CD4-positive, alpha-beta T cell (primary cell): ENCODE results near the gene CHPF2. TPM values are rescaled to one million over a fixed set of nuclear protein-coding genes. Genes with fewer than 3 reads are reported as not detected.
A peak's percentile ranks its signal among the peaks of the same experiment; 100 is the strongest.

Experiments used
- ATAC-seq: fragments of 200-7000 bp; cut with Tn5 transposase; one replicate; pipeline ENCODE4 v1.10.0; 2022; ENCODE audit warnings: mild to moderate bottlenecking; ENCODE audit not compliant: poor library complexity
- CTCF ChIA-PET: fragments of 350-600 bp; sonication (Branson Sonifier 250); formaldehyde crosslinking; loops from one replicate; lab custom pipeline; 2021; ENCODE audit warnings: antibody characterized with exemption, inconsistent platforms; lab: Charles Lee
- POLR2A ChIA-PET: fragments of 350-600 bp; sonication (Branson Sonifier 250); formaldehyde crosslinking; loops from one replicate; lab custom pipeline; 2021; ENCODE audit warnings: antibody characterized with exemption, inconsistent platforms; lab: Charles Lee
- DNase-seq, 14 experiments: peaks; one replicate each; pipeline ENCODE4 v3.0.0-alpha.2; 2013 to 2020; ENCODE audit warnings: mixed read lengths in 2 of 14
- H3K27ac ChIP-seq, 2 donors: one replicate each; pipeline versions ENCODE4 v1.5.1 to v1.7.0; 2013; ENCODE audit warnings: low read length in 2 of 2, low read depth in 1 of 2, mild to moderate bottlenecking in 1 of 2
- H3K27me3 ChIP-seq, 2 experiments: 1 replicate in 1 of 2; 2 replicates in 1 of 2; pipeline versions ENCODE4 v1.6.1 to v1.7.0; 2013; ENCODE audit warnings: low read length in 2 of 2, control low read depth in 1 of 2, mild to moderate bottlenecking in 1 of 2, moderate library complexity in 1 of 2; ENCODE audit not compliant: insufficient read depth in 2 of 2, control insufficient read depth in 1 of 2
- H3K36me3 ChIP-seq: one replicate; pipeline ENCODE4 v1.6.1; 2013; ENCODE audit warnings: low read length, control low read depth; ENCODE audit not compliant: insufficient read depth
- H3K4me1 ChIP-seq: one replicate; pipeline ENCODE4 v1.6.1; 2013; ENCODE audit warnings: low read length, control low read depth; ENCODE audit not compliant: insufficient read depth
- H3K4me3 ChIP-seq: one replicate; pipeline ENCODE4 v1.5.1; 2013; ENCODE audit warnings: mild to moderate bottlenecking, low read length, moderate library complexity
- H3K9me3 ChIP-seq, 2 experiments: 1 replicate in 1 of 2; 2 replicates in 1 of 2; pipeline versions ENCODE4 v1.6.1 to v1.7.0; 2013; ENCODE audit warnings: low read length in 2 of 2, mild to moderate bottlenecking in 2 of 2, control low read depth in 1 of 2, moderate library complexity in 1 of 2; ENCODE audit not compliant: control insufficient read depth in 1 of 2, insufficient read depth in 1 of 2
- H3K27ac Mint-ChIP-seq: one replicate; pipeline ENCODE4 v1.8.0; 2020; ENCODE audit warnings: mixed read lengths
- H3K27me3 Mint-ChIP-seq: one replicate; pipeline ENCODE4 v1.8.0; 2021; ENCODE audit warnings: mixed read lengths
- H3K36me3 Mint-ChIP-seq: one replicate; pipeline ENCODE4 v1.8.0; 2021; ENCODE audit warnings: low read depth, mixed read lengths
- H3K4me1 Mint-ChIP-seq: one replicate; pipeline ENCODE4 v1.8.0; 2021; ENCODE audit warnings: low read depth, mixed read lengths
- H3K4me3 Mint-ChIP-seq: one replicate; pipeline ENCODE4 v1.8.0; 2020; ENCODE audit warnings: mild to moderate bottlenecking, mixed read lengths
- H3K9me3 Mint-ChIP-seq: one replicate; pipeline ENCODE4 v1.8.0; 2020; ENCODE audit warnings: mixed read lengths
- intact Hi-C, 2 experiments: fragments of 100-400 bp; cut with DNase I in 1 of 2; cut with micrococcal nuclease in 1 of 2; formaldehyde crosslinking; loops; one replicate each; pipeline versions ENCODE4 v1.15.1 to v1.9.0; 2023 to 2025; cut with DNase I, micrococcal nuclease
- total RNA-seq, 174 experiments: library from RNA in 2 of 174; stranded (reverse) in 2 of 174; gene quantifications; one replicate each; pipeline ENCODE4 v1.2.3 and lab custom pipeline; 2021 to 2026
- TF ChIP-seq, protein P1 (sequence below): fragments of 200-600 bp; IDR thresholded peaks from one replicate; pipeline ENCODE4 v1.8.0; 2022; ENCODE audit warnings: antibody characterized with exemption, mild to moderate bottlenecking

The CHPF2 gene
- total RNA-seq, 2 experiments from 2014 or later, result 29.6 to 30.5 TPM

DNA sequence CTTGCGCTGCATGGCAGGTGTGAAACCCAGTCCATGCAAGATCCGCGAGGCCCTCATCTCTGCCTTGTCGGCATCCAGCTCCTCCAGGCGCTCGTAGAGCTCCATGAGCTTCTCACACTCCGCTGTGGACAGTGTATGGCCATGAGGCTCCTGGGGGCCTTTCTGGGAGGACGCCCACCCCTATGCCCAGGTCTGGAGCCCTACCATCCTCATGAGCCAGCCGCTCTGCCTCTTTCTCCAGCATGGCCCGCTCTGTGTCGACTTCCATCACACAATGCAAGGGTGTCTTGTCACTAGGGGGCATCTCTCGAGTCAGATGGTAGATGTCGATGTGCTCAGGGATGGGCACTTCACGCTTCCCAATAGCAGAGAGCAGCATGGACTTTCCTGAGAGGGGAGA lies 8.6 kb upstream of the CHPF2 start:
- ChIA-PET CTCF (interaction anchor here (0.7 to 1.4 kb wide), 2 partner anchors 17 to 21 kb away, joined by 4 to 5 read pairs; no protein-coding TSS in a partner anchor), POLR2A (interaction anchor here (0.9 to 1.1 kb wide), 2 partner anchors 8 to 9 kb away, joined by 3 to 4 read pairs; partner anchors contain the start of gene CHPF2)
- Histone ChIP-seq H3K4me1 (peaks cover 31% of the 10 kb centered on the region), H3K36me3 (peaks cover 62% of the 10 kb centered on the region), H3K9me3 (no peaks in the 10 kb centered on the region), H3K27me3 (no peaks in the 10 kb centered on the region), H3K4me3 (no peak overlapping the region), H3K27ac (no peak overlapping the region)
- DNase-seq (no peak), ATAC-seq (no peak)
- no peak overlapping the region for H3K27ac Mint-ChIP-seq
- no peak overlapping the region for H3K4me3 Mint-ChIP-seq
- intact Hi-C loops, result no loop called here
- H3K36me3 Mint-ChIP-seq, result peaks cover 77% of the 10 kb centered on the region
- peaks cover 29% of the 10 kb centered on the region for H3K4me1 Mint-ChIP-seq
- no peaks in the 10 kb centered on the region for H3K27me3 Mint-ChIP-seq
- no peaks in the 10 kb centered on the region for H3K9me3 Mint-ChIP-seq
- TF ChIP-seq, protein P1, sequence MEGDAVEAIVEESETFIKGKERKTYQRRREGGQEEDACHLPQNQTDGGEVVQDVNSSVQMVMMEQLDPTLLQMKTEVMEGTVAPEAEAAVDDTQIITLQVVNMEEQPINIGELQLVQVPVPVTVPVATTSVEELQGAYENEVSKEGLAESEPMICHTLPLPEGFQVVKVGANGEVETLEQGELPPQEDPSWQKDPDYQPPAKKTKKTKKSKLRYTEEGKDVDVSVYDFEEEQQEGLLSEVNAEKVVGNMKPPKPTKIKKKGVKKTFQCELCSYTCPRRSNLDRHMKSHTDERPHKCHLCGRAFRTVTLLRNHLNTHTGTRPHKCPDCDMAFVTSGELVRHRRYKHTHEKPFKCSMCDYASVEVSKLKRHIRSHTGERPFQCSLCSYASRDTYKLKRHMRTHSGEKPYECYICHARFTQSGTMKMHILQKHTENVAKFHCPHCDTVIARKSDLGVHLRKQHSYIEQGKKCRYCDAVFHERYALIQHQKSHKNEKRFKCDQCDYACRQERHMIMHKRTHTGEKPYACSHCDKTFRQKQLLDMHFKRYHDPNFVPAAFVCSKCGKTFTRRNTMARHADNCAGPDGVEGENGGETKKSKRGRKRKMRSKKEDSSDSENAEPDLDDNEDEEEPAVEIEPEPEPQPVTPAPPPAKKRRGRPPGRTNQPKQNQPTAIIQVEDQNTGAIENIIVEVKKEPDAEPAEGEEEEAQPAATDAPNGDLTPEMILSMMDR, result no peak

DNA sequence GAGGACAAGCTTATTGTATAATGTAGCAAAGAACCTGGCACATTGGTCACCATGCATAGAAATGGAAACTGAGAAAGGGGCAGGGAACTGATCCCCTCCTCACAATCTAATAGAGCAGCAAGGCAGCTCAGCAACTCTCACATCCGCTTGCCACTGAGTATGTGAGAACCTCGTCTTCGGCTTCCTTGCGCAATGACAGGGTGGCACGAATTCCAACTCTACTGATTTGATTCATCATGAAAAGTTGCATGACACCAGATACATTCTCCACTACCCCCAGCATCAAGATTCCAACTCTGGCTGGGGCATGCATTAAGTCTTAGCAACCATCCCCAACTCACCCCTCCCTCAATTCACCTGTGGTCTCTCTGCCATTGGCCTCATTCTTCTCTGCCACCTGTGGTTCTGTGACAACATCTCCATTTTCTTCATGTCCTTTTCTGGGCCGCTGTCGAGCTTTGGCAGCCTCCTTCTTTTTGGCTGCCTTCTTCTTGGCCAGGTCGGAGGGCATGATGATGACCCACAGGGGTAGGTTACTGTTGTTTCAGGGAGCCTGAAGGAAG lies 6.3 kb upstream of the CHPF2 start:
- peaks cover 40% of the 10 kb centered on the region for H3K36me3 ChIP-seq
- Mint-ChIP-seq H3K27me3 (no peaks in the 10 kb centered on the region), H3K4me1 (peaks cover 30% of the 10 kb centered on the region), H3K4me3 (peak overlapping the region; percentile 99), H3K27ac (peak overlapping the region; percentile 90), H3K9me3 (no peaks in the 10 kb centered on the region), H3K36me3 (peaks cover 60% of the 10 kb centered on the region)
- ATAC-seq (no peak), DNase-seq (peak in 2 of 14 experiments; percentile 41 to 47)
- TF ChIP-seq, protein P1, result no peak
- H3K4me1 ChIP-seq, result peaks cover 31% of the 10 kb centered on the region
- intact Hi-C loops, result loop anchor here (2.0 to 5.0 kb wide), 6 partner anchors 19 to 1509 kb away; partner anchors contain the start of gene RHEB (in 1 of the 2)
- CTCF ChIA-PET, result interaction anchor here (1.3 to 2.0 kb wide), 3 partner anchors 18 to 89 kb away, joined by 3 to 16 read pairs (median 3); no protein-coding TSS in a partner anchor
- H3K4me3 ChIP-seq, result peak overlapping the region; percentile 90
- H3K27me3 ChIP-seq, result no peaks in the 10 kb centered on the region
- no peak overlapping the region for H3K27ac ChIP-seq
- POLR2A ChIA-PET, result interaction anchor here (1.0 to 1.7 kb wide), 3 partner anchors 11 to 19 kb away, joined by 3 to 25 read pairs (median 14); no protein-coding TSS in a partner anchor
- no peaks in the 10 kb centered on the region for H3K9me3 ChIP-seq

DNA sequence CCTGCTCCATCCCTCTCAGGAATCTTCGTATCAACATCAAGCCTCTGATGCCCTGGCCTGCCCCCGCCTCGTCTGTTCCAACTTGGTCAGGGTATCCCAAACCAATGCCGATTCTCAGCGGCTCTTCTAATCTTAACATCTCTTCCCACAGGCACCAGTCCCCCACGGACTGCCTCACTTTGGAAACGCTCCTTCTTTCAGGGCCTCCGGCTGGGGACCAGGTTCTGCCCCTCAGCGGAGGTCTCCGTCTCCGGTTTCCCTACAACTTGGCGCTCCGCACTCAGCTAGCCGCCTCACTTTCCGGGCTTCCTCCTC lies 5.8 kb upstream of the CHPF2 start:
- Histone ChIP-seq H3K4me3 (peak overlapping the region; percentile 90), H3K27ac (peak overlapping the region; percentile 63 to 71), H3K36me3 (peaks cover 37% of the 10 kb centered on the region), H3K4me1 (peaks cover 32% of the 10 kb centered on the region), H3K9me3 (no peaks in the 10 kb centered on the region), H3K27me3 (no peaks in the 10 kb centered on the region)
- ChIA-PET CTCF (interaction anchor here (1.1 to 2.0 kb wide), 5 partner anchors 17 to 406 kb away, joined by 3 to 16 read pairs (median 3); partner anchors contain the start of gene GBX1), POLR2A (interaction anchor here (0.8 to 1.7 kb wide), 9 partner anchors 11 to 126 kb away, joined by 3 to 25 read pairs (median 5); partner anchors contain the start of gene NUB1)
- intact Hi-C loops, result loop anchor here (2.0 to 5.0 kb wide), 6 partner anchors 18 to 1509 kb away; partner anchors contain the start of gene RHEB (in 1 of the 2)
- peak overlapping the region; percentile 99 for H3K4me3 Mint-ChIP-seq
- peaks cover 35% of the 10 kb centered on the region for H3K4me1 Mint-ChIP-seq
- TF ChIP-seq, protein P1, result no peak
- peaks cover 55% of the 10 kb centered on the region for H3K36me3 Mint-ChIP-seq
- no peaks in the 10 kb centered on the region for H3K9me3 Mint-ChIP-seq
- DNase-seq, result no peak
- ATAC-seq, result peak; percentile 4
- H3K27me3 Mint-ChIP-seq, result no peaks in the 10 kb centered on the region
- peak overlapping the region; percentile 90 for H3K27ac Mint-ChIP-seq
